ENCODE data around the gene MCM3AP.

GRCh38 chr21:46318464-46318845, 33.0 kb upstream of the MCM3AP start:
- TF ChIP-seq POLR2AphosphoS5 (IDR thresholded peaks at IDR 0.05; ENCODE audit: borderline replicate concordance, low read depth, low read length) (peak; percentile 0; the same call in 1 of the 2 replicates), EZH2 (IDR thresholded peaks at IDR 0.05) (no peak), FOXP2 (optimal IDR thresholded peaks at IDR 0.05; ENCODE audit: control extremely low read depth, extremely low read length, insufficient read depth) (no peak)

Measured in SK-N-MC (cell line).